ENCODE measurements around the gene PLD4. TPM values are rescaled to one million over a fixed set of nuclear protein-coding genes. Genes with fewer than 3 reads are reported as not detected.
A peak's percentile ranks its signal among the peaks of the same experiment; 100 is the strongest.

Gene PLD4
- total RNA-seq, 4 donors from 2014 or later, result 2.4 TPM; not detected in 3

GRCh38 chr14:104919993-104920315 is 4.7 kb upstream of the PLD4 start:
- TF ChIP-seq EP300 (IDR thresholded peaks at IDR 0.05) (no peak), POLR2A (IDR thresholded peaks at IDR 0.05) (no peak), CTCF (IDR thresholded peaks at IDR 0.05) (no peak)
- Histone ChIP-seq H3K27ac (no peak overlapping the region), H3K4me3 (no peak overlapping the region), H3K4me1 (no peaks in the 10 kb centered on the region), H3K9me3 (peaks cover 0 to 16% (median 0%) of the 10 kb centered on the region in 4 donors), H3K27me3 (no peaks in the 10 kb centered on the region), H3K36me3 (no peaks in the 10 kb centered on the region)
- DNase-seq (ENCODE audit: low spot score in 2 of 2), result no peak
- WGBS, 2 donors, result 46 to 49% methylated on average over 3 of the region's 3 CpGs

GRCh38 chr14:104923640-104924420 is 849 bp upstream of the PLD4 start:
- no peak for DNase-seq (ENCODE audit: low spot score in 2 of 2)
- H3K27me3 ChIP-seq, result no peaks in the 10 kb centered on the region

GRCh38 chr14:104925214-104925854 is 655 bp downstream of the PLD4 start:
- Histone ChIP-seq H3K9me3 (peaks cover 0 to 16% (median 0%) of the 10 kb centered on the region in 4 donors), H3K4me3 (no peak overlapping the region), H3K36me3 (no peaks in the 10 kb centered on the region), H3K4me1 (peaks cover 0 to 5% (median 0%) of the 10 kb centered on the region in 4 donors), H3K27me3 (no peaks in the 10 kb centered on the region), H3K27ac (no peak overlapping the region)
- DNase-seq (ENCODE audit: low spot score in 2 of 2), result no peak
- 64 to 68% methylated on average over 8 to 9 of the region's 10 CpGs for WGBS, 2 donors
- TF ChIP-seq CTCF (IDR thresholded peaks at IDR 0.05) (no peak), EP300 (IDR thresholded peaks at IDR 0.05) (no peak), POLR2A (IDR thresholded peaks at IDR 0.05) (no peak)

More at GRCh38 chr14:104923640-104924420, 849 bp upstream of the PLD4 start:
- no peak for TF ChIP-seq POLR2A (IDR thresholded peaks at IDR 0.05)
- no peak for TF ChIP-seq CTCF (IDR thresholded peaks at IDR 0.05)
- TF ChIP-seq EP300 (IDR thresholded peaks at IDR 0.05), result no peak
- H3K36me3 ChIP-seq, result no peaks in the 10 kb centered on the region
- whole genome bisulfite sequencing, 2 donors, result 85 to 88% methylated on average over 4 of the region's 4 CpGs
- peaks cover 0 to 16% (median 0%) of the 10 kb centered on the region in 4 donors for H3K9me3 ChIP-seq
- no peak overlapping the region for H3K4me3 ChIP-seq
- H3K4me1 ChIP-seq, result peaks cover 0 to 5% (median 0%) of the 10 kb centered on the region in 4 donors
- no peak overlapping the region for H3K27ac ChIP-seq

DNA sequence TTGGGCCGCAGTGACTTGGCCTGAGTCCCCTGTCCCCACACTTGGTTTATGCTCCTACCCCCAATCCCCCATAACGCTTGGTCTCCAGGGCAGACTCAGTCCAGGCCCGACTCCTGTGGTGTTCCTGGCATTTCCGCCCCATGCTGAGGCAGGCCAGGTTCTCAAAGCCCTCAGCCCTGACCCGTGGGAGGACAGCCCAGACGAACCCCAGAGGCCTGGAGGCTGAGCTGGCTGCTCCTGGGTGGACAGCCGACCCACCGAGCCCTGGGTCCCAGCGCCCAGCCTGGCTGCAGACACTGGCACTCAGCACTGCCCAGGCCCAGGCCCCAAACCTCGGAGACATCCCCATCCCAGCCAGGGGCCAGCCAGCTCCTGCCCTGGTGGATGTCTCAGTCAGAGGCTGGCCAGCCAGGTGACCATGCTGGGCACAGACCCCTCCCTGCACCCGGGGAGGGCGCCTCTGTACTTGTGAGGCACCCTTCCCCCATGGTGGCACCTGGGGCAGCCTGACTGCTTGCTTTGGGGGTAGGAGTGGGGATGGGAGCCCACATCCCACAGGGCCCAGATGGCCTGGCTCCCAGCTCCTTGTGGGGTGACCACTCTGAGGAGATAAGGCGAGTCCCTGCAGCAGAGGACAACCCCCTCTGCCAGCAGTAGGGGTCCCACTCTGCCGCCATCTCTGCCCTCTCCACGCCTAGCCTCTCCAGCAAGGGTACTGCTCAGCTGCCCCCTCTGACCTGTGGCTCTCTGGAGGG is 1.4 kb downstream of the PLD4 start:
- no peak for DNase-seq (ENCODE audit: low spot score in 2 of 2)
- no peak for TF ChIP-seq POLR2A (IDR thresholded peaks at IDR 0.05)
- no peak for TF ChIP-seq CTCF (IDR thresholded peaks at IDR 0.05)
- no peak for TF ChIP-seq EP300 (IDR thresholded peaks at IDR 0.05)
- 76 to 77% methylated on average over 9 to 10 of the region's 15 CpGs for WGBS, 2 donors

More for the DNA sequence above, 1.4 kb downstream of the PLD4 start:
- Histone ChIP-seq H3K4me1 (peaks cover 0 to 5% (median 0%) of the 10 kb centered on the region in 4 donors), H3K36me3 (no peaks in the 10 kb centered on the region), H3K9me3 (peaks cover 0 to 16% (median 0%) of the 10 kb centered on the region in 4 donors), H3K27me3 (no peaks in the 10 kb centered on the region), H3K4me3 (no peak overlapping the region), H3K27ac (peak overlapping the region in 1 of 4 donors; percentile 12)
